NT2/D1 (cell line): ENCODE data around the gene NEDD9.

Source experiments
- SUZ12 ChIP-seq: IDR thresholded peaks from 2 replicates; pipeline ENCODE4 v1.6.1; 2011; ENCODE audit not compliant: insufficient read length, insufficient read depth; ENCODE audit errors: extremely low read depth
- YY1 ChIP-seq: IDR thresholded peaks from 2 replicates; pipeline ENCODE4 v1.6.1; 2011; ENCODE audit not compliant: insufficient read length, insufficient read depth

DNA sequence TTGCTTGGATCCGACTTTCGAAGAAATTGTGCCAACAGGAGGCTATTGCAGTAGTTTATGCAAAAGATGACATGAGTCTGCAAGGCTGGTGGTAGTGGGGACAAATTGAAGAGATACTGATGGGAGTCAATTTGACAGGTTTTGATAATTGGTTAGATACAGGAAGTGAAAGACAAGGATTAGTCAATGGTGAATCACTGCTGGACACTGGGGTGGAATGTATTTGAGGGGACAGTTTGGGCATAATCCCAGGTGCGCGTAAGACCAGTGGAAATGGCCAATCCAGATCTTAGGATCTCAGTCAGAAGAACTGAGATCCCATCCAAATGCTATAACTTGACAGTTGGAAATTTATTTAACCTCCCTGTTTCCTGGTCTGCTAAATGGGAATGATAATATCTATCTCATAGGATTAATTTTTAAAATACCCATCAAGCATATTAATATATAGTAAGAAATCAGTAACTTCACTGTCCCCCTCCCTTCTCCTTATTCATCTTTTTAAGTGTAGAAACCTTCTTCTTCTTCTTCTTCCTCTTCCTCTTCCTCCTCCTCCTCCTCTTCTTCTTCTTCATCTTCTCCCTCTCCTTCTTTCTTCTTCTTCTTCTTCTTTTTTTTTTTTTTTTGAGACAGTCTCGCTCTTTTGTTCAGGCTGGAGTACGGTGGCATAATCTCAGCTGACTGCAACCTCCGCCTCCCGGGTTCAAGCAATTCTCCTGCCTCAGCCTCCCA is 90.0 kb downstream of the NEDD9 start:
- TF ChIP-seq YY1 = no peak
- no peak for TF ChIP-seq SUZ12
